ENCODE measurements around the gene RBPJ.
"Not testable (repeated sequence)": the region's sequence is repeated elsewhere in the genome, so short reads cannot be mapped to it uniquely, and the experiment has no call there.

The RBPJ gene

DNA sequence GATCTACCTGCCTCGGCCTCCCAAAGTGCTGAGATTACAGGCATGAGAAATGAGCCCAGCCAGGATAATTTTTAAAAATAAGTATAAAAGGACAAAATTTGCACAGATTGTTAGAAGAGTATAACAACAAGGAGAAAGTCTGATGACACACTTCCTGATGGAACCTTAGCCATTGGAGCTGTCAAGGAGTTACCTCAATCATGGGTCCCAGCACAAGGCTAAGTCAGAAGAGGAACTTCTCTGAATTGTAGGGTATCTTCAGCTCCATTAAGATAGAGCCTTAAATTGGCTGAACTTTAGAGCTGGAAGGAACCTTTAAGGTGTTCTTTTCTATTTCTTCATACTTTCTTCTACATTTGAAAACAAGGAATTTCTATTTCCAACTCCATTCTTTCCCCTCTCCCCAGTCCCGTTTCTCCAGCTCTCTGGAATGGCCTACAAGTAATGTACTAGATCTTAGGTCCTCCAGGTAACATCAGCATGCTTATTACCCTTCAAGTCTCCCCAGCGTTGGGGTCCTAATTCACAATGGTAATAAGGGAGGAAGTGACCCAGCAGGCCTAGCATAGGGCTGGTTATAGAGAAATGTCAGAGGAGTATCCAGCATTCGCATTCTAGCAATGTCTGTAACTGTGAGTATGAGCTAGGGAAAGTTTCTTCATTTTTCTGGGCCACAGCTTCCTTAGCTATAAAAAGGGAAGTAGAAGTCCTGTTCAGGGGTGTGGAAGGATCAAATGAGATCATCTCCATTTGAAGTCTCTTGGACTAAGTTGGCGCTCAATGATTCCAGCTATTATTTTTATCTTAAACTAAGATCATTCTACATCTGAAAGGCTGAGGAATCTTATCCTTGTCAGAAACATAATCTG lies 18.5 kb upstream of the RBPJ start:
- DNase-seq: no peak

GRCh38 chr4:26303008-26303407 lies 17.8 kb upstream of the RBPJ start:
- DNase-seq: no peak

GRCh38 chr4:26307037-26307800 lies 13.6 kb upstream of the RBPJ start:
- no peak for DNase-seq

GRCh38 chr4:26308568-26308967 lies 12.2 kb upstream of the RBPJ start:
- DNase-seq: no peak

DNA sequence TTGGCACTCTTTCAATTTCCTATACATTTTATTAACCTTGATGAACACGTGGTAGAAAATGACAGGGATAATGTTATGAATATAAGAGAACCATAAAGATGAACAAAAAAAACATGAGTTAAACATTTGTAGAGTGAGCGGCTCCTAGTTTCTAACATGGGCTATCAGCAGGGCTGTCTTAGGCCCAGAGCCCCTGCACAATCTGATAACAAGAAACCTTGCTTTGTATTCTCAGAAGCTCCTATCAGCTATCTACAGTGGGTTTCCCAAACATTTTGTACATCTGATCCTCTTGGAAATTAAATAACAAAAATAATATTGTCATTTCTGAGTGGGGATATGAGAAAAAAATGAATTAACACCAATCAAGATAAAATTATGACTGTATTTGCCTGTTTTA lies 10.6 kb upstream of the RBPJ start:
- no peak for DNase-seq

DNA sequence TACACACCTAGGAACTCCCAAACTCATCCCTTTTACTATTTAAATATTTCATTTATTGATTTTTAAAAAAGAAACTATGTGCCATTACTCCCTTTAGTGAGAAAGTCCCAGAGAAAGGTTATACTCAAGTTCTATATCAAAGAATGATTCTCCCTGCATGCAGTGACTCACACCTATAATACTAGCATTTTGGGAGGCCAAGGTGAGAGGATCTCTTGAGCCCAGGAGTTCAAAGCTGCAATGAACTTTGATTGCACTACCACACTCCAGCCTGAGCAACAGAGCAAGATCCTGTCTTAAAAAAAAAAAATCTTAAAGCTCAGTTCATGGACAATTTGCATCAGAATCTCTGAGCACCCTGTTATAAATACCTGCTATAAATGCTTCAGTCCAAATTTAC lies 9.2 kb upstream of the RBPJ start:
- DNase-seq: no peak

GRCh38 chr4:26315316-26315932 lies 5.4 kb upstream of the RBPJ start:
- DNase-seq: not testable (repeated sequence)

- DNase-seq: no peak
Observed at GRCh38 chr4:26317766-26318165, 3.0 kb upstream of the RBPJ start.

DNA sequence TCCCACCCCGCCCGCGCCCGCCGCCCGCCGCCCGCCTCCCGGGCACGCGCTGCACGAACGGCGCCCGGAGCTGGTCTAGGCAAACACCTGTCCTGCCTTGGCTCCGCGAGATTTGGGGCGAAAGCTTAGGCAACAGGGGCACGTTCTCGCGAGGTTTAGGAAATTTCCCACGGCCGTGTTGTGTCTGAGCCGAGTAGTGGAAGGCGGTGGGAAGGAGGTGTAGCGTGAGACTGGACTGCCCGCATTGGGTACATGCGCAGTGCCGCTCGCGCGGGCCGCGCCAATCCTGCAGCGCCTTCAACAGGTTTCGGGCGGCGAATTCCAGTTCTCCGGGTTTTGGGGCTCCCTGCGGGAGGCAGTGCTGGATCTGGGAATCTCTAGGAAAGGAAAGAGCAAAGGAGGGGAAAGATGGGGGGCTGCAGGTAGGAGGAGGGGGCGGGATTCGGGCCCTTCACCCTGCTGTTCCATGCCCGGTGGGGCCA lies 1.3 kb upstream of the RBPJ start:
- peak; percentile 97 for DNase-seq

GRCh38 chr4:26319949-26320537 lies 771 bp upstream of the RBPJ start:
- no peak for DNase-seq

GRCh38 chr4:26321373-26322221 lies 783 bp downstream of the RBPJ start:
- peak; percentile 20 for DNase-seq

DNA sequence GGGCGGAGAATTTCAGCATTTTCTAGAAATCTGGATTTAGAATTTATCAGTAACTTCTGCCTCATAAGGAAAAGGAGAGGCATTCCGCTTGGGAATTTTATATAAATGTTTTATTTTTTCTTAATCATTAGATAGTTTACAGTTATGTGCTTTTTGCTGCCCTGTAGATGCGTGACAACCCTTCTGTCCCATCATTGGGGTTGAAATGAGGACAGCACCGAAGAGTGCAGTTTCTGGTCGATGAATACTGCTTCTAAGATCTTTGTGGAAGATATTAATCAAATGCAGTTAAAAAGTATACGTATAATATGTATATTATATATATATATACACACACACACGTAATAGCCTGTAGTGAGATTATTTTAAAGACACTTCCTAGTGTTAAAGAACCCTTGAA lies 1.5 kb downstream of the RBPJ start:
- no peak for DNase-seq

- DNase-seq: no peak
Observed at GRCh38 chr4:26323821-26324220, 3.0 kb downstream of the RBPJ start.

- peak; percentile 8 for DNase-seq
Observed at GRCh38 chr4:26325191-26325590, 4.4 kb downstream of the RBPJ start.

GRCh38 chr4:26326791-26327190 lies 6.0 kb downstream of the RBPJ start:
- DNase-seq: no peak

DNA sequence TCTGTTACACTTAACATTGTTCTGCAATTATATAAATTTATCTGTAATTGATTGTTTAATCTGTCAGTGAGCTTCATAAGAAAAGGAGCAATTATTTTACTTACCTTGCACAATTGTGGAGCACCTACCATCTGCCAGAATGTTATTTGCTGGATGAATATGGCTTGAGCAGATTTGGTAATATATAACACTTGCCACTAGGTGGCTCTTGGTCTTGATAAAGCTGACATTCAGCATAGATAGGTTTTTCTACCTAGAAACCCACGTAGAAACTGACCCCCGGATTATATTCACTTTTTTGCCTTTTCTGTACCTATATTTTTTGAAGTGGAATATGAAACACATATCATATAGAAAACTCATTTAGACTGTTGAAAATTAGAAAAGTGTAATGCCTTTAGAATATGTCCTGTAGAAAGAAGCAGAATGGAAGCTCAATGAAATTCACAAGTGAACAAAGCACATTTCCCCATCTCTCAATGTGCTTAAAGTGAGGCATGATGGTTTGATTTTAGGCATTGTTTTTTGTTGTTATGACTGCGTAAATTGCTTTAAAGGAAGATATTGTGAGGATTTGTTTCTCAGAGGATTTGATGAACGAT lies 9.5 kb downstream of the RBPJ start:
- DNase-seq: peak; percentile 81

DNA sequence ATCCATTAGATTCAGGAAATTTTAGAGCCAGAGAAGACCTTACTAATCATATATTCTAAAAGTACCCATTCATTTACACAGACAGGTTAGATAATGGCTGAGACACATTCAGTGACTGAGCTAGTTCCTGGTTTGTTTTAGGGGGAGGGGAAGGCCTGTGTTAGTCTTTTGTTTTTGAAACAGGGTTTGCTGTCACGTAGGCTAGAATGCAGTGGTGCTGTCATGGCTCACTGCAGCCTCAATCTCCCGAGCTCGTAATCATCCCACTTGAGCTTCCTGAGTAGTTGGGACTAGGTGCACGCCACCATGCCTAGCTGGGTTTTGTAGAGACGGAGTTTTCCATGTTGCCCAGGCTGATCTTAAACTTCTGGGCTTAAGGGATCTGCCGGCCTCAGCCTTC lies 10.1 kb downstream of the RBPJ start:
- DNase-seq: no peak

DNA sequence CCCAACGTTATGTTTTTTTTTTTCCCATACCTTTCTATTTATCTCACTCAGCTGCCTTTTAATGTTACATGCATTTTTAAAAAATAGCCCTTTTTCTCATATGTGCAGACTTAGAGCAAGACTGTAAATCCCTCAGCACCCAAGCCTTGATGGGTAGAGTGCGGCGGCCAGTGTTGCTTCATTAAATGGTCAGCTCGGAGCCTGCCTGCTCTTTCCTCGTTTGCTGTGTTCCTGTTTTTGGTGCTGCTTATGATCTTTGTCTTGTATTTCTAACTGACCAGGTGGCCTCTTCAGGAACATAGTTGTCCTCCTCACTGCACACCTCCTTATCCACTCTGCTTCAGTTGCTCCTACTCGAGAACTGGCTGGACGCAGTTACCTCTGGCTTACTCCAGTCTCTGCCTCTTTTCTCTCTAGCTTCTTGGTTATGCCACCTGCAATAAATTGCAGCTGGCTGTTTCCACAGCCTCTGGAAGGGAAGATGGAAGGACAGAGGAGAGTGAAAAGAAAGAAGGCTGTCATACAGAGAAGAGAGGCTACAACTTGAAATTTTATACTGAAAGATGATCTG lies 10.7 kb downstream of the RBPJ start:
- peak; percentile 22 for DNase-seq

DNA sequence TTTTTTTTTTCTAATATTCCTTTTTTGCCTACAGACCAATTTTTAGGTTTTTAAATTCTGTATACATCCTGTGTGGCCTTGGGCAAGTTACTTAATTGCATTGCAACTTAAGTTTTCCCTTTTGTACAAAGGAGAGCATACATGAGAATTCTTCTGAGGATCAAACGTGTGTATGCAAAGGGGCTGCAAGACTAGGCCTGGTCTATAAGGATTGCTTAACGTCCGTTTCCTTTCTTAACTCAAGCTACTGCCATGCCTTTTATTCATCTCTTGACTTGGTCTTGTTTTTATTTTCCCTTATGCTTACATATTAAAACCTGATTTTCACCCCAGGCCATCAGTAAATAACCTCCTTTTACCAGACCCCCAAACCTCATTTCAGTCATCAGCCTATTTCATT lies 13.6 kb downstream of the RBPJ start:
- no peak for DNase-seq

GRCh38 chr4:26337612-26338011 lies 16.8 kb downstream of the RBPJ start:
- DNase-seq: no peak

DNA sequence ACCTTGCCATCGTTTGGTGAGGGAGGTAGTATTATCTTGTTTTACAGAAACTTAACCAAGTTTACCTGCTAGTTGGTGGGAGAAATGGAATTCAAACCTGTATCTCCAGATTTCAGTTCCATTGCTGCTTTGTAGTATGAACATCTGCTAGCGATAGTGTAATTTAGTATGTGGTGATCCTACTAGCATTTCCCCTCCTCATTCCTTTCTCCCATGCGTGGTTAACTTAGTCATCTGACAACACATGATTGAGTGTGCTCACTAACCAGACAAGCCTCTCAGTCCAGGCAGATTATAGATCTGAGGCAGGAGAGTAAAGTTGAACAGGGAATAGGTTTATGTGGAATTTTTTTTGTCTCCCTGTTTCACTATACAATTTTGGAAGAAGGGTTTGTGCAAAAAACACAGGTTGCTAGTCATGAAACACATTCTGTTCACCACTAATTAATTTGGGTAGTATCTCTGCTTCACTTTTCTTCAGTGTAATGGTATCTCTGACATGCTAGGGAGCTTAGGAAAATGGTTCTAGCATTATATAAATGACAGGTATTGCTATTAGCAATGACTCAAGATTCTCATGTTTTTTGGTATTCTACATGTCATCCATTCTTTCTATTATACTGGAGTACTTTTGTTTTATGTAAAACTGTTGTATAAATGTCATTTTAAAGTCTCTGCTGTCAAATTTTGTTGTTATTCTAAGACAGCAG lies 21.7 kb downstream of the RBPJ start:
- DNase-seq: peak; percentile 45

Measured in midbrain (tissue), 1 donor.